ENCODE results near the gene OSBPL3. TPM values are rescaled to one million over a fixed set of nuclear protein-coding genes. Genes with fewer than 3 reads are reported as not detected.

The OSBPL3 gene
- total and polyA plus RNA-seq, 2 donors (not counting 3 experiments of a cell fraction or from before 2014, with no cell fraction given): 7.5 to 27.1 TPM

DNA sequence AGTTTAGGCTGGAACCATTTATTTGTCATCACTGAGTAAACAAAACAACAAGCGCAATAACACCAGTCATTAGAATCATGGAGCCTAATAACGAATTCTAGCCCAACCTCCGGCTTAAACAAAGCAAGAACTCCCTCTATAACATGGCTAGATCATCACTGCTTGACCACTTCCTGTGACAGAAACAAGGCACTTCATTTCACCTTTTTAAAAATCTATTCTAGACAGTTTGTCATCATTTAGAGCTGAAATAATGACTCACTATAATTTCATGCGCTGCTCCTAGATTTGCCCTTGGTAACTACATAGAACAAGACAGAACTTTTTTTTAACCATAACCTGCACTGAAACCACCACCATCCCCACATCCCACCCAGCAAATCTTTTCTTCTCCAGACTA lies 81.3 kb downstream of the OSBPL3 start:
- no peaks in the 10 kb centered on the region for H3K36me3 ChIP-seq (ENCODE audit: control insufficient read depth in 2 of 2, extremely low read depth in 1 of 2, insufficient read depth in 2 of 2, low read length in 2 of 2)
- no peak overlapping the region for H3K4me2 ChIP-seq (ENCODE audit: insufficient read depth, low read length)
- peaks cover 74% of the 10 kb centered on the region for H3K79me2 ChIP-seq (ENCODE audit: control insufficient read depth, insufficient read depth, low read length)
- H2AFZ ChIP-seq (ENCODE audit: low read depth, low read length): no peak overlapping the region
- no TSS peak for BruUV-seq (replicated peaks)
- ChIA-PET POLR2A (no interaction called here), CTCF (interaction anchor here (0.6 to 1.3 kb wide), 3 partner anchors 9 to 81 kb away, joined by 3 to 4 read pairs (median 3); partner anchors contain the start of gene OSBPL3)
- no peaks in the 10 kb centered on the region for H3K9me3 ChIP-seq (replicated peaks; ENCODE audit: control insufficient read depth, insufficient read depth, low read length)
- H3K27ac ChIP-seq (ENCODE audit: insufficient read depth, low read depth, low read length): no peak overlapping the region
- H3K9me1 ChIP-seq (replicated peaks; ENCODE audit: control insufficient read depth, extremely low read depth, insufficient read depth, low read length): no peaks in the 10 kb centered on the region
- H3K4me3 ChIP-seq (replicated peaks in 1 of 3; ENCODE audit: insufficient read depth in 1 of 3, low read depth in 1 of 3, low read length in 3 of 3): no peak overlapping the region
- TF ChIP-seq FOS (IDR thresholded peaks at IDR 0.05; ENCODE audit: borderline replicate concordance, insufficient read depth, low read length): peak; percentile 35
- TF ChIP-seq MYC (IDR thresholded peaks at IDR 0.05; ENCODE audit: low read depth, low read length): no peak
- no peak for TF ChIP-seq JUN (IDR thresholded peaks at IDR 0.05; ENCODE audit: borderline replicate concordance, insufficient read depth, insufficient read length, low read depth)
- H3K9ac ChIP-seq (replicated peaks; ENCODE audit: extremely low read depth, insufficient read depth, low read length): no peak overlapping the region
- no peaks in the 10 kb centered on the region for H3K27me3 ChIP-seq (ENCODE audit: control insufficient read depth in 2 of 2, insufficient read depth in 2 of 2, low read length in 2 of 2)
- FAIRE-seq (no peak), DNase-seq (ENCODE audit: low read depth, low spot score) (no peak)
- no peaks in the 10 kb centered on the region for H4K20me1 ChIP-seq (replicated peaks; ENCODE audit: control insufficient read depth, extremely low read depth, insufficient read depth, low read length)
- intact Hi-C loops (cut with micrococcal nuclease) (no loop called here), dilution Hi-C loops (cut with MboI; ENCODE audit: extremely low pct_ligation_motif_present, low sequenced_read_pairs) (no loop called here)
- H3K4me1 ChIP-seq (ENCODE audit: control insufficient read depth, extremely low read depth, insufficient read depth, low read length): no peaks in the 10 kb centered on the region

- Histone ChIP-seq H4K20me1 (replicated peaks; ENCODE audit: control insufficient read depth, extremely low read depth, insufficient read depth, low read length) (no peaks in the 10 kb centered on the region), H3K79me2 (ENCODE audit: control insufficient read depth, insufficient read depth, low read length) (peaks cover 53% of the 10 kb centered on the region), H3K27ac (ENCODE audit: insufficient read depth, low read depth, low read length) (no peak overlapping the region), H3K27me3 (ENCODE audit: control insufficient read depth in 2 of 2, insufficient read depth in 2 of 2, low read length in 2 of 2) (no peaks in the 10 kb centered on the region), H3K9me1 (replicated peaks; ENCODE audit: control insufficient read depth, extremely low read depth, insufficient read depth, low read length) (no peaks in the 10 kb centered on the region), H3K4me3 (replicated peaks in 1 of 3; ENCODE audit: insufficient read depth in 1 of 3, low read depth in 1 of 3, low read length in 3 of 3) (no peak overlapping the region), H3K4me1 (ENCODE audit: control insufficient read depth, extremely low read depth, insufficient read depth, low read length) (peaks cover 13% of the 10 kb centered on the region), H3K9ac (replicated peaks; ENCODE audit: extremely low read depth, insufficient read depth, low read length) (no peak overlapping the region), H3K9me3 (replicated peaks; ENCODE audit: control insufficient read depth, insufficient read depth, low read length) (no peaks in the 10 kb centered on the region), H3K4me2 (ENCODE audit: insufficient read depth, low read length) (no peak overlapping the region), H2AFZ (ENCODE audit: low read depth, low read length) (no peak overlapping the region), H3K36me3 (ENCODE audit: control insufficient read depth in 2 of 2, extremely low read depth in 1 of 2, insufficient read depth in 2 of 2, low read length in 2 of 2) (no peaks in the 10 kb centered on the region)
- ChIA-PET POLR2A (no interaction called here), CTCF (interaction anchor here (0.9 to 4.2 kb wide), 7 partner anchors 9 to 174 kb away, joined by 3 to 34 read pairs (median 4); partner anchors contain the start of gene OSBPL3)
- intact Hi-C loops (cut with micrococcal nuclease) (no loop called here), dilution Hi-C loops (cut with MboI; ENCODE audit: extremely low pct_ligation_motif_present, low sequenced_read_pairs) (no loop called here)
- no peak for DNase-seq (ENCODE audit: low read depth, low spot score)
- BruUV-seq (replicated peaks): no TSS peak
- FAIRE-seq: no peak
- TF ChIP-seq JUN (IDR thresholded peaks at IDR 0.05; ENCODE audit: borderline replicate concordance, insufficient read depth, insufficient read length, low read depth) (no peak), GATA2 (IDR thresholded peaks at IDR 0.05; ENCODE audit: insufficient read depth, insufficient read length, low read depth, low read length) (no peak), CTCF (IDR thresholded peaks at IDR 0.05; ENCODE audit: extremely low read depth in 1 of 2, insufficient read depth in 1 of 2, low read depth in 1 of 2, low read length in 2 of 2) (no peak), FOS (IDR thresholded peaks at IDR 0.05; ENCODE audit: borderline replicate concordance, insufficient read depth, low read length) (no peak), POLR2A (IDR thresholded peaks at IDR 0.05; ENCODE audit: low read depth, low read length) (no peak), POLR2AphosphoS5 (IDR thresholded peaks at IDR 0.05; ENCODE audit: insufficient read depth, low read depth, low read length) (no peak), MYC (IDR thresholded peaks at IDR 0.05; ENCODE audit: low read depth, low read length) (no peak)
Observed at GRCh38 chr7:24896031-24896501, 83.9 kb downstream of the OSBPL3 start.

Measured in endothelial cell of umbilical vein (primary cell).